ENCODE data around the gene NCAM2. TPM values are rescaled to one million over a fixed set of nuclear protein-coding genes. Genes with fewer than 3 reads are reported as not detected.

NCAM2 gene
- total RNA-seq, 4 donors from 2014 or later: 1.1 to 3.9 (median 2.7) TPM

- no peak for TF ChIP-seq CTCF (IDR thresholded peaks at IDR 0.05; ENCODE audit: low read depth)
These were observed 212.3 kb downstream of the NCAM2 start for GRCh38 chr21:21210552-21210951.

GRCh38 chr21:21213297-21213696 is 215.1 kb downstream of the NCAM2 start:
- no peak for TF ChIP-seq CTCF (IDR thresholded peaks at IDR 0.05; ENCODE audit: low read depth)

- no peak for TF ChIP-seq CTCF (IDR thresholded peaks at IDR 0.05; ENCODE audit: low read depth)
These were observed 217.8 kb downstream of the NCAM2 start for GRCh38 chr21:21216047-21216446.

GRCh38 chr21:21226472-21226871 is 228.3 kb downstream of the NCAM2 start:
- no peak for TF ChIP-seq CTCF (IDR thresholded peaks at IDR 0.05; ENCODE audit: low read depth)

- no peak for TF ChIP-seq CTCF (IDR thresholded peaks at IDR 0.05; ENCODE audit: low read depth)
These were observed 232.5 kb downstream of the NCAM2 start for GRCh38 chr21:21230672-21231071.

GRCh38 chr21:21231913-21232312 is 233.7 kb downstream of the NCAM2 start:
- TF ChIP-seq CTCF (IDR thresholded peaks at IDR 0.05; ENCODE audit: low read depth): no peak

GRCh38 chr21:21232320-21232719 is 234.1 kb downstream of the NCAM2 start:
- no peak for TF ChIP-seq CTCF (IDR thresholded peaks at IDR 0.05; ENCODE audit: low read depth)

Data from subcutaneous adipose tissue (tissue), 4 donors.